IMR-90 (cell line): ENCODE results near the gene PRDM10. TPM values are rescaled to one million over a fixed set of nuclear protein-coding genes. Genes with fewer than 3 reads are reported as not detected.

Experiments
- ATAC-seq: fragments of 200-7000 bp; cut with Tn5 transposase; 2 replicates; pipeline ENCODE4 v1.9.1; 2020; ENCODE audit warnings: low read depth, mild to moderate bottlenecking, moderate library complexity
- BruUV-seq: library from RNA; stranded (reverse); fragments of 400-500 nt; replicated peaks from 2 replicates; lab custom pipeline; 2021; lab: Mats Ljungman, UMichigan
- CTCF ChIA-PET: fragments of 300-600 bp; formaldehyde crosslinking; extraction: SDS; loops from one replicate; lab custom pipeline; 2021; ENCODE audit warnings: antibody characterized with exemption; lab: Yijun Ruan, JAX
- POLR2A ChIA-PET: fragments of 300-600 bp; sonication (Branson Sonifier 250); formaldehyde crosslinking; loops from one replicate; lab custom pipeline; 2022; ENCODE audit warnings: antibody characterized with exemption; ENCODE audit not compliant: unreplicated experiment; lab: Charles Lee
- DNase-seq: peaks from one replicate; pipeline ENCODE4 v3.0.0; 2013
- H2AFZ ChIP-seq: replicated peaks from 2 replicates; pipeline ENCODE3; 2013; ENCODE audit warnings: low read length, mild to moderate bottlenecking; ENCODE audit not compliant: poor library complexity
- H2AK5ac ChIP-seq: 2 replicates; pipeline ENCODE4 v1.6.1; 2013; ENCODE audit warnings: low read depth, low read length, inconsistent platforms
- H2AK9ac ChIP-seq: replicated peaks from 2 replicates; pipeline ENCODE3; 2013; ENCODE audit warnings: mild to moderate bottlenecking, low read depth, low read length, moderate library complexity; ENCODE audit not compliant: poor library complexity
- H2BK120ac ChIP-seq: 2 replicates; pipeline ENCODE4 v1.6.1; 2013; ENCODE audit warnings: low read depth, low read length, inconsistent platforms
- H2BK15ac ChIP-seq: 3 replicates; pipeline ENCODE4 v1.6.1; 2013; ENCODE audit warnings: low read depth, low read length, inconsistent platforms
- H2BK20ac ChIP-seq: 2 replicates; pipeline ENCODE4 v1.6.1; 2013; ENCODE audit warnings: low read depth, mild to moderate bottlenecking, inconsistent platforms, low read length, moderate library complexity
- H2BK5ac ChIP-seq: 2 replicates; pipeline ENCODE4 v1.6.1; 2013; ENCODE audit warnings: mild to moderate bottlenecking, low read depth, low read length, inconsistent platforms; ENCODE audit not compliant: poor library complexity, severe bottlenecking
- H3K14ac ChIP-seq: replicated peaks from 2 replicates; pipeline ENCODE4 v1.6.1; 2013; ENCODE audit warnings: low read depth, low read length, inconsistent platforms
- H3K18ac ChIP-seq: 2 replicates; pipeline ENCODE4 v1.6.1; 2013; ENCODE audit warnings: low read depth, low read length, control low read depth
- H3K23ac ChIP-seq: 2 replicates; pipeline ENCODE4 v1.6.1; 2013; ENCODE audit warnings: low read depth, low read length, inconsistent platforms
- H3K27ac ChIP-seq: 2 replicates; pipeline ENCODE4 v1.5.1; 2013; ENCODE audit warnings: mild to moderate bottlenecking, control low read depth, low read length; ENCODE audit not compliant: insufficient read depth
- H3K27me3 ChIP-seq: 2 replicates; pipeline ENCODE4 v1.6.1; 2013; ENCODE audit warnings: low read length; ENCODE audit not compliant: control insufficient read depth, insufficient read depth
- H3K36me3 ChIP-seq: 2 replicates; pipeline ENCODE4 v1.6.1; 2013; ENCODE audit warnings: low read length, mixed read lengths; ENCODE audit not compliant: control insufficient read depth, insufficient read depth
- H3K4ac ChIP-seq: 2 replicates; pipeline ENCODE4 v1.6.1; 2013; ENCODE audit warnings: low read depth, low read length, inconsistent platforms
- H3K4me1 ChIP-seq: 2 replicates; pipeline ENCODE4 v1.6.1; 2013; ENCODE audit warnings: low read length, mixed read lengths; ENCODE audit not compliant: control insufficient read depth, insufficient read depth
- H3K4me2 ChIP-seq: 2 replicates; pipeline ENCODE4 v1.6.1; 2013; ENCODE audit warnings: low read depth, mild to moderate bottlenecking, control low read depth, low read length, moderate library complexity
- H3K4me3 ChIP-seq: 2 replicates; pipeline ENCODE4 v1.5.1; 2013; ENCODE audit warnings: low read depth, mild to moderate bottlenecking, control low read depth, low read length, moderate library complexity; ENCODE audit not compliant: insufficient read depth
- H3K56ac ChIP-seq: 2 replicates; pipeline ENCODE4 v1.6.1; 2013; ENCODE audit warnings: low read length, inconsistent platforms; ENCODE audit not compliant: insufficient read depth; ENCODE audit errors: extremely low read depth
- H3K79me1 ChIP-seq, 2 experiments: 2 replicates each; pipeline ENCODE4 v1.6.1; 2013; ENCODE audit warnings: low read length in 2 of 2, inconsistent platforms in 1 of 2, low read depth in 1 of 2
- H3K9ac ChIP-seq: 2 replicates; pipeline ENCODE4 v1.6.1; 2013; ENCODE audit warnings: low read depth, low read length, control low read depth
- H3K9me1 ChIP-seq: 2 replicates; pipeline ENCODE4 v1.6.1; 2013; ENCODE audit warnings: low read length, inconsistent platforms; ENCODE audit not compliant: insufficient read depth
- H3K9me3 ChIP-seq: 2 replicates; pipeline ENCODE4 v1.6.1; 2013; ENCODE audit warnings: low read length; ENCODE audit not compliant: control insufficient read depth, insufficient read depth
- H4K20me1 ChIP-seq: 2 replicates; pipeline ENCODE4 v1.6.1; 2013; ENCODE audit warnings: low read length, inconsistent platforms; ENCODE audit not compliant: insufficient read depth
- H4K5ac ChIP-seq: 2 replicates; pipeline ENCODE4 v1.6.1; 2013; ENCODE audit warnings: mild to moderate bottlenecking, low read depth, low read length, control low read depth
- H4K8ac ChIP-seq, 2 experiments: 2 replicates each; pipeline ENCODE4 v1.6.1; 2013; ENCODE audit warnings: low read depth in 2 of 2, low read length in 2 of 2, control low read depth in 1 of 2, inconsistent platforms in 1 of 2
- H4K91ac ChIP-seq: 2 replicates; pipeline ENCODE4 v1.6.1; 2013; ENCODE audit warnings: low read depth, low read length, inconsistent platforms; ENCODE audit not compliant: insufficient read depth
- BHLHE40 ChIP-seq: fragments of 150-350 bp; IDR thresholded peaks from 2 replicates; pipeline ENCODE4 v1.6.1; 2016; ENCODE audit warnings: mild to moderate bottlenecking, low read depth, low read length
- CEBPB ChIP-seq: IDR thresholded peaks from 2 replicates; pipeline ENCODE4 v1.6.1; 2012; ENCODE audit warnings: low read depth, low read length, improper control_type of control experiment
- CHD1 ChIP-seq: IDR thresholded peaks from 2 replicates; pipeline ENCODE4 v1.6.1; 2012; ENCODE audit warnings: low read depth, low read length, improper control_type of control experiment
- FOS ChIP-seq: fragments of 150-350 bp; IDR thresholded peaks from 2 replicates; pipeline ENCODE4 v1.6.1; 2016; ENCODE audit warnings: low read depth, low read length
- MAFK ChIP-seq: IDR thresholded peaks from 2 replicates; pipeline ENCODE4 v1.6.1; 2012; ENCODE audit warnings: low read depth, low read length, improper control_type of control experiment
- MAZ ChIP-seq: IDR thresholded peaks from 2 replicates; pipeline ENCODE4 v1.6.1; 2012; ENCODE audit warnings: low read depth, mild to moderate bottlenecking, low read length, improper control_type of control experiment, moderate library complexity, borderline replicate concordance
- MXI1 ChIP-seq: IDR thresholded peaks from 2 replicates; pipeline ENCODE4 v1.6.1; 2012; ENCODE audit warnings: low read depth, mild to moderate bottlenecking, low read length, moderate library complexity, borderline replicate concordance
- NFE2L2 ChIP-seq: fragments of 150-350 bp; IDR thresholded peaks from 2 replicates; pipeline ENCODE4 v1.6.1; 2016; ENCODE audit warnings: low read depth, mild to moderate bottlenecking, low read length
- POLR2A ChIP-seq: IDR thresholded peaks from 2 replicates; pipeline ENCODE4 v1.6.1; 2012; ENCODE audit warnings: mild to moderate bottlenecking, low read depth, low read length
- RAD21 ChIP-seq: IDR thresholded peaks from 2 replicates; pipeline ENCODE4 v1.6.1; 2012; ENCODE audit warnings: low read length, improper control_type of control experiment
- RCOR1 ChIP-seq: IDR thresholded peaks from 2 replicates; pipeline ENCODE4 v1.6.1; 2012; ENCODE audit warnings: mild to moderate bottlenecking, low read length, improper control_type of control experiment; ENCODE audit not compliant: insufficient replicate concordance
- RFX5 ChIP-seq: IDR thresholded peaks from 2 replicates; pipeline ENCODE4 v1.8.0; 2012; ENCODE audit warnings: low read depth, mild to moderate bottlenecking, low read length, moderate library complexity
- SMC3 ChIP-seq: fragments of 150-350 bp; IDR thresholded peaks from 2 replicates; pipeline ENCODE4 v1.6.1; 2016; ENCODE audit warnings: low read depth, mild to moderate bottlenecking, antibody characterized with exemption, low read length, moderate library complexity
- WGBS, 2 experiments: methylation state at CpG; one replicate each; pipeline versions ENCODE4 v1.1.5 to v1.1.7; 2013; ENCODE audit warnings: missing lambda C conversion rate in 2 of 2; ENCODE audit not compliant: insufficient read length in 1 of 2; ENCODE audit errors: extremely low coverage in 2 of 2; 5-methylcytosine and 5-hydroxymethylcytosine counted together
- dilution Hi-C: fragments of 300-500 bp; cut with HindIII; formaldehyde crosslinking; loops from one replicate; pipeline ENCODE4 v1.14.3; 2018; ENCODE audit warnings: low sequenced_read_pairs; ENCODE audit not compliant: unreplicated experiment
- in situ Hi-C: fragments of 300-500 bp; cut with MboI; formaldehyde crosslinking; loops from 3 replicates; pipeline ENCODE4 v1.14.3; 2019; ENCODE audit warnings: low sequenced_read_pairs, inconsistent platforms, mixed read lengths
- intact Hi-C: fragments of 100-400 bp; cut with micrococcal nuclease; formaldehyde crosslinking; loops from 2 replicates; pipeline ENCODE4 v1.10.0; 2022
- polyA plus RNA-seq, 3 experiments: library from polyadenylated mRNA; depleted of rRNA; stranded (reverse); fragments of >200 nt; gene quantifications; 2 replicates each; pipeline ENCODE4 v1.2.3, GENCODE V29; 2012; ENCODE audit warnings: low replicate concordance in 1 of 3
- total RNA-seq: library from RNA; depleted of rRNA; stranded (reverse); fragments of >200 nt; gene quantifications from 2 replicates; pipeline ENCODE4 v1.2.3, GENCODE V29; 2012
- TF ChIP-seq, protein P1 (sequence below): fragments of 150-350 bp; IDR thresholded peaks from 2 replicates; pipeline ENCODE4 v1.6.1; 2017; ENCODE audit warnings: mild to moderate bottlenecking, antibody characterized with exemption, low read length, low read depth
- TF ChIP-seq, protein P2 (sequence below): conservative IDR thresholded peaks from 2 replicates; pipeline ENCODE4 v1.5.1; 2012; ENCODE audit warnings: mild to moderate bottlenecking, low read depth, low read length, improper control_type of control experiment
- TF ChIP-seq, protein P3 (sequence below): fragments of 150-350 bp; IDR thresholded peaks from 2 replicates; pipeline ENCODE4 v1.6.1; 2016; ENCODE audit warnings: low read depth, mild to moderate bottlenecking, low read length, moderate library complexity, borderline replicate concordance

The PRDM10 gene
- total and polyA plus RNA-seq, 2 of the 4 experiments (the other 2 are of a cell fraction) = 3.1 to 6.5 TPM

DNA sequence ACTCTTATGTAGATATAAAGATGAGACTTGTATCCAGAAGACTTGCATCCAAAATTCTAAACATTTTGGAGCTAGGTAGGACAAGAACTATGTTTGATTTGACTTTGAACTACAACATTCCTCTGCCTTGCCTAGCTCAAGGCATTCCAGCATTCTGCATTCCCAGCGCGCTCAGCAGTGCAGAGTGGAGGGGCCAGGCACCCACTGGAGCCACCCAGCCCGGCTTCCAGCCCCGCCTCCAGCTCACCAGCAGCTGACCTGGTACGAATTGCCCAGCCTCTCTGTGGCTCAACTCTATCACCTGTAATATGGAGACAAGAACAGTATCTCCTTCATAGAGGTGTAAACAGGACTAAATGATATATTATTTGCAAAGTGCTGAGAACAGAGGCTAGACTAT is 28.8 kb downstream of the PRDM10 start:
- POLR2A ChIA-PET = no interaction called here
- Histone ChIP-seq H2BK120ac (no peak overlapping the region), H2BK5ac (no peak overlapping the region), H3K23ac (no peak overlapping the region), H4K20me1 (peaks cover 5% of the 10 kb centered on the region; the same call in 1 of the 2 replicates), H2BK15ac (no peak overlapping the region), H3K27me3 (no peaks in the 10 kb centered on the region), H4K91ac (no peak overlapping the region), H3K9me1 (peaks cover 10% of the 10 kb centered on the region), H3K56ac (no peak overlapping the region), H3K4me3 (no peak overlapping the region), H3K79me1 (peaks cover 15 to 18% of the 10 kb centered on the region in 2 experiments; a peak in 2 of 4 replicates), H3K4ac (no peak overlapping the region), H3K4me1 (no peaks in the 10 kb centered on the region), H3K36me3 (peaks cover 3% of the 10 kb centered on the region; the same call in 1 of the 2 replicates), H4K5ac (no peak overlapping the region), H3K14ac (no peak overlapping the region), H2AFZ (no peak overlapping the region), H2AK5ac (no peak overlapping the region), H2BK20ac (no peak overlapping the region), H3K9me3 (no peaks in the 10 kb centered on the region), H4K8ac (no peak overlapping the region), H3K27ac (no peak overlapping the region), H3K4me2 (no peak overlapping the region), H3K9ac (no peak overlapping the region), H3K18ac (no peak overlapping the region), H2AK9ac (no peak overlapping the region)
- dilution Hi-C loops (no loop called here), intact Hi-C loops (no loop called here), in situ Hi-C loops (no loop called here)
- ATAC-seq (peak; percentile 86), DNase-seq (no peak)
- no peak for TF ChIP-seq SMC3
- TF ChIP-seq RCOR1 = no peak
- no peak for TF ChIP-seq MXI1
- TF ChIP-seq CEBPB = no peak
- no peak for TF ChIP-seq MAZ
- TF ChIP-seq, protein P1, sequence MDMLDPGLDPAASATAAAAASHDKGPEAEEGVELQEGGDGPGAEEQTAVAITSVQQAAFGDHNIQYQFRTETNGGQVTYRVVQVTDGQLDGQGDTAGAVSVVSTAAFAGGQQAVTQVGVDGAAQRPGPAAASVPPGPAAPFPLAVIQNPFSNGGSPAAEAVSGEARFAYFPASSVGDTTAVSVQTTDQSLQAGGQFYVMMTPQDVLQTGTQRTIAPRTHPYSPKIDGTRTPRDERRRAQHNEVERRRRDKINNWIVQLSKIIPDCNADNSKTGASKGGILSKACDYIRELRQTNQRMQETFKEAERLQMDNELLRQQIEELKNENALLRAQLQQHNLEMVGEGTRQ = no peak
- no peak for TF ChIP-seq RAD21
- TF ChIP-seq NFE2L2 = no peak
- TF ChIP-seq MAFK = no peak
- TF ChIP-seq, protein P2, sequence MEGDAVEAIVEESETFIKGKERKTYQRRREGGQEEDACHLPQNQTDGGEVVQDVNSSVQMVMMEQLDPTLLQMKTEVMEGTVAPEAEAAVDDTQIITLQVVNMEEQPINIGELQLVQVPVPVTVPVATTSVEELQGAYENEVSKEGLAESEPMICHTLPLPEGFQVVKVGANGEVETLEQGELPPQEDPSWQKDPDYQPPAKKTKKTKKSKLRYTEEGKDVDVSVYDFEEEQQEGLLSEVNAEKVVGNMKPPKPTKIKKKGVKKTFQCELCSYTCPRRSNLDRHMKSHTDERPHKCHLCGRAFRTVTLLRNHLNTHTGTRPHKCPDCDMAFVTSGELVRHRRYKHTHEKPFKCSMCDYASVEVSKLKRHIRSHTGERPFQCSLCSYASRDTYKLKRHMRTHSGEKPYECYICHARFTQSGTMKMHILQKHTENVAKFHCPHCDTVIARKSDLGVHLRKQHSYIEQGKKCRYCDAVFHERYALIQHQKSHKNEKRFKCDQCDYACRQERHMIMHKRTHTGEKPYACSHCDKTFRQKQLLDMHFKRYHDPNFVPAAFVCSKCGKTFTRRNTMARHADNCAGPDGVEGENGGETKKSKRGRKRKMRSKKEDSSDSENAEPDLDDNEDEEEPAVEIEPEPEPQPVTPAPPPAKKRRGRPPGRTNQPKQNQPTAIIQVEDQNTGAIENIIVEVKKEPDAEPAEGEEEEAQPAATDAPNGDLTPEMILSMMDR = no peak
- TF ChIP-seq, protein P3, sequence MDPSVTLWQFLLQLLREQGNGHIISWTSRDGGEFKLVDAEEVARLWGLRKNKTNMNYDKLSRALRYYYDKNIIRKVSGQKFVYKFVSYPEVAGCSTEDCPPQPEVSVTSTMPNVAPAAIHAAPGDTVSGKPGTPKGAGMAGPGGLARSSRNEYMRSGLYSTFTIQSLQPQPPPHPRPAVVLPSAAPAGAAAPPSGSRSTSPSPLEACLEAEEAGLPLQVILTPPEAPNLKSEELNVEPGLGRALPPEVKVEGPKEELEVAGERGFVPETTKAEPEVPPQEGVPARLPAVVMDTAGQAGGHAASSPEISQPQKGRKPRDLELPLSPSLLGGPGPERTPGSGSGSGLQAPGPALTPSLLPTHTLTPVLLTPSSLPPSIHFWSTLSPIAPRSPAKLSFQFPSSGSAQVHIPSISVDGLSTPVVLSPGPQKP = no peak
- TF ChIP-seq FOS = no peak
- no peak for TF ChIP-seq POLR2A
- no peak for TF ChIP-seq CHD1
- TF ChIP-seq BHLHE40 = no peak
- no peak for TF ChIP-seq RFX5
- WGBS, 2 experiments = 80% methylated on average over 2 of the region's 5 CpGs; no CpG with 5 or more reads in 1 of the 2 experiments
- CTCF ChIA-PET = interaction anchor here (1.2 kb wide), 1 partner anchor 9 kb away, joined by 3 read pairs; no protein-coding TSS in a partner anchor
- no TSS peak for BruUV-seq
